ENCODE results near the gene TCF7L2.

Gene TCF7L2

DNA sequence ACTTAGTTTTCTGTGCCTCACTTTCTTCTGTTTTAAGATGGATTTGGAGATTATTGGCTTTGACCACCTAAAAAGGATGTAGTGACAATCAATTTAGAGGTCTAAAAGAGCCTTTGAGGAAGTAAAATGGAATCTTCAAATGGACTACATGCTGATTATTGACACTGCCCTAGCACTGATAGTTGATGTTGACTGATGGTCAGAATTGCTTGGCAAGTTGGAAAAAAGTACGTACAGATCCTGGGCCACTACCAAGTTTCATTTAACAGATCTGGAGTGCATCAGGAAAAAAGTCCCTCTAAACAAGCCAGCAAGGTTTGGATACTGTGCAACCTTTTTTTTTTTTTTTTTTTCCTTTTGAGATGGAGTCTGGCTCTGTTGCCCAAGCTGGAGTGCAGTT is 81.1 kb downstream of the TCF7L2 start:
- H3K27ac ChIP-seq (ENCODE audit: low read length): no peak overlapping the region
- no peaks in the 10 kb centered on the region for H3K9me3 ChIP-seq (ENCODE audit: insufficient read depth, low read length)
- H3K27me3 ChIP-seq (ENCODE audit: low read depth, low read length): 0 out of 2 replicates have a peak, but pooled peaks cover 9% of the 10 kb centered on the region
- no peak overlapping the region for H3K4me3 ChIP-seq (ENCODE audit: low read length)
- no peak overlapping the region for H2AFZ ChIP-seq (ENCODE audit: low read depth, low read length)
- H3K4me2 ChIP-seq (ENCODE audit: low read length): no peak overlapping the region
- no peak overlapping the region for H3K9ac ChIP-seq (ENCODE audit: low read length)
- no peaks in the 10 kb centered on the region for H3K4me1 ChIP-seq (ENCODE audit: low read length)
- no peaks in the 10 kb centered on the region for H3K79me2 ChIP-seq (ENCODE audit: low read length)
- no peak for TF ChIP-seq EZH2phosphoT487 (IDR thresholded peaks at IDR 0.05; ENCODE audit: low read depth)
- TF ChIP-seq, protein P1, sequence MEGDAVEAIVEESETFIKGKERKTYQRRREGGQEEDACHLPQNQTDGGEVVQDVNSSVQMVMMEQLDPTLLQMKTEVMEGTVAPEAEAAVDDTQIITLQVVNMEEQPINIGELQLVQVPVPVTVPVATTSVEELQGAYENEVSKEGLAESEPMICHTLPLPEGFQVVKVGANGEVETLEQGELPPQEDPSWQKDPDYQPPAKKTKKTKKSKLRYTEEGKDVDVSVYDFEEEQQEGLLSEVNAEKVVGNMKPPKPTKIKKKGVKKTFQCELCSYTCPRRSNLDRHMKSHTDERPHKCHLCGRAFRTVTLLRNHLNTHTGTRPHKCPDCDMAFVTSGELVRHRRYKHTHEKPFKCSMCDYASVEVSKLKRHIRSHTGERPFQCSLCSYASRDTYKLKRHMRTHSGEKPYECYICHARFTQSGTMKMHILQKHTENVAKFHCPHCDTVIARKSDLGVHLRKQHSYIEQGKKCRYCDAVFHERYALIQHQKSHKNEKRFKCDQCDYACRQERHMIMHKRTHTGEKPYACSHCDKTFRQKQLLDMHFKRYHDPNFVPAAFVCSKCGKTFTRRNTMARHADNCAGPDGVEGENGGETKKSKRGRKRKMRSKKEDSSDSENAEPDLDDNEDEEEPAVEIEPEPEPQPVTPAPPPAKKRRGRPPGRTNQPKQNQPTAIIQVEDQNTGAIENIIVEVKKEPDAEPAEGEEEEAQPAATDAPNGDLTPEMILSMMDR (IDR thresholded peaks at IDR 0.05; ENCODE audit: low read depth, low read length): no peak
- H3K36me3 ChIP-seq (replicated peaks; ENCODE audit: low read depth, low read length): no peaks in the 10 kb centered on the region
- H4K20me1 ChIP-seq (ENCODE audit: insufficient read depth, low read length): no peaks in the 10 kb centered on the region

DNA sequence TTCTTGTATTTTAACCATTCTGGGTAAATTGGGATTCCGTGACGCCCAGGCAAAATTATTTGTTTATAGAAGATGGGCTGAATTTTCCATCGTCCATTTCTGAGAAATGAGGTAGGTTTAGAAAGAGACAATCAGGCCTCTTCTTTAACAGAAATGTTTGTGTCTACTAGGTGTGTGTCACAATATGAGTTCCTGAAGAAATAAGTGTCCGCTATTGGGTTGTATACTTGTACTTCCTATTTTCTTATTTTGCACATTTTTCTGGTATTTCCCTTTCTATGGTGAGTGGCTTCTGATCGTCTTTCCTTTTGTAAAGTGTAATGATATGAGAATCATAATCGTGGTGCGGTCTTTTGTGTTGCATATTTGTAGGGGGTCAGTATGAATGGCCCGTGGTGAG is 83.9 kb downstream of the TCF7L2 start:
- no peaks in the 10 kb centered on the region for H4K20me1 ChIP-seq (ENCODE audit: insufficient read depth, low read length)

DNA sequence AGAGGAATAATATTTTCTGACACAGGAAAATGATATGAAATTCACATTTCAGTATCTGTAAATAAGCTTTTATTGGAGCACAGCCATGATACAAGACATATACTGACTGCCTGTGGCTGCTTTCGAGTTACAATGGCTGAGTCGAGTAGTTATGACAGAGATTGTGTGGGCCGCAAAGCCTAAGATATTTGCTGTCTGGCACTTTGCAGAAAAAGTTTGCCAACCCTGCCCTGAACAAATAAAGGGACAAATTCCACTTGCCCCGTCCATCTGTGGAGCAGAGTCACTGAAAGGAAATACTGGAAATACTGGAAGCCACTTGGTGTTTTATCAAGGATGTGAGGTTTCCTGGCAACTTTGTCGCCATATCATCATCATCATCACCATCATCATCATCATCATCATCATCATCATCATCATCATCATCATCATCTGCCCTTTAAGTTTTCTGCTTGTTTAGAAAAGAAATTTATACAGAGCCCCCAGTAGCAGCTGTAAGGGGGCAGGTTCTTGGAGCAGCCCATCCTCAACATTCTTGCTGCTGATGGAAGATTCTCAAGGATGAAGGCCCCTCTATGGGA is 85.8 kb downstream of the TCF7L2 start:
- Histone ChIP-seq H3K27ac (ENCODE audit: low read length) (no peak overlapping the region), H3K4me3 (ENCODE audit: low read length) (no peak overlapping the region), H4K20me1 (ENCODE audit: insufficient read depth, low read length) (no peaks in the 10 kb centered on the region), H3K79me2 (ENCODE audit: low read length) (no peaks in the 10 kb centered on the region), H3K9ac (ENCODE audit: low read length) (no peak overlapping the region), H3K9me3 (ENCODE audit: insufficient read depth, low read length) (no peaks in the 10 kb centered on the region), H3K27me3 (ENCODE audit: low read depth, low read length) (peaks cover 7% of the 10 kb centered on the region; the same call in 1 of the 2 replicates), H3K36me3 (replicated peaks; ENCODE audit: low read depth, low read length) (no peaks in the 10 kb centered on the region), H3K4me1 (ENCODE audit: low read length) (no peaks in the 10 kb centered on the region), H3K4me2 (ENCODE audit: low read length) (no peak overlapping the region), H2AFZ (ENCODE audit: low read depth, low read length) (no peak overlapping the region)
- TF ChIP-seq EZH2phosphoT487 (IDR thresholded peaks at IDR 0.05; ENCODE audit: low read depth): no peak
- TF ChIP-seq, protein P1 (IDR thresholded peaks at IDR 0.05; ENCODE audit: low read depth, low read length): no peak

More for the DNA sequence above, 83.9 kb downstream of the TCF7L2 start:
- H3K4me1 ChIP-seq (ENCODE audit: low read length): no peaks in the 10 kb centered on the region
- H3K36me3 ChIP-seq (replicated peaks; ENCODE audit: low read depth, low read length): no peaks in the 10 kb centered on the region
- no peak overlapping the region for H3K9ac ChIP-seq (ENCODE audit: low read length)
- no peak overlapping the region for H2AFZ ChIP-seq (ENCODE audit: low read depth, low read length)
- no peak overlapping the region for H3K4me2 ChIP-seq (ENCODE audit: low read length)
- H3K79me2 ChIP-seq (ENCODE audit: low read length): no peaks in the 10 kb centered on the region
- no peak for TF ChIP-seq EZH2phosphoT487 (IDR thresholded peaks at IDR 0.05; ENCODE audit: low read depth)
- TF ChIP-seq, protein P1 (IDR thresholded peaks at IDR 0.05; ENCODE audit: low read depth, low read length): no peak
- no peak overlapping the region for H3K4me3 ChIP-seq (ENCODE audit: low read length)
- peaks cover 7% of the 10 kb centered on the region; the same call in 1 of the 2 replicates for H3K27me3 ChIP-seq (ENCODE audit: low read depth, low read length)
- no peak overlapping the region for H3K27ac ChIP-seq (ENCODE audit: low read length)
- no peaks in the 10 kb centered on the region for H3K9me3 ChIP-seq (ENCODE audit: insufficient read depth, low read length)

DNA sequence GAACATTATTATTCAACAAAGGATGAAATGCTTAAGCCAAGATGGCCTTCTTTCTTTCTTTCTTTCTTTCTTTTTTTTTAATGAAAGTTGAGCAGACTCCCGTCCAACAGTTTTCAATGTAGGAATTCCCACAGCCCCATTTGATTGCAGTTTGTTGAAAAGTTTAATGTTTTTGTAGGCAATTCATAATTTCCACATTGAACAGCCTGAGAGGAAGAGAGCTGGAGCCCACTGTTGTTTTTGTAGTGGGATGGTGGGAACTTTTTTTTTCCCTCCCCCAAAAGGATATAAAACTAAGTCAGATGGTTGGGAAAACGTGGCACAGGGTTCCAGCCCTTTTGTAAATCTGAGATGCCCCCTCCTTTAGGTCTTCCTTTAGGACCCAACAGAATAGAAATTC is 86.6 kb downstream of the TCF7L2 start:
- Histone ChIP-seq H3K4me1 (ENCODE audit: low read length) (no peaks in the 10 kb centered on the region), H4K20me1 (ENCODE audit: insufficient read depth, low read length) (no peaks in the 10 kb centered on the region), H3K4me2 (ENCODE audit: low read length) (no peak overlapping the region), H3K36me3 (replicated peaks; ENCODE audit: low read depth, low read length) (no peaks in the 10 kb centered on the region), H3K4me3 (ENCODE audit: low read length) (no peak overlapping the region), H2AFZ (ENCODE audit: low read depth, low read length) (no peak overlapping the region), H3K27ac (ENCODE audit: low read length) (no peak overlapping the region), H3K79me2 (ENCODE audit: low read length) (no peaks in the 10 kb centered on the region), H3K27me3 (ENCODE audit: low read depth, low read length) (peaks cover 7% of the 10 kb centered on the region; the same call in 1 of the 2 replicates), H3K9me3 (ENCODE audit: insufficient read depth, low read length) (no peaks in the 10 kb centered on the region), H3K9ac (ENCODE audit: low read length) (no peak overlapping the region)
- no peak for TF ChIP-seq EZH2phosphoT487 (IDR thresholded peaks at IDR 0.05; ENCODE audit: low read depth)
- TF ChIP-seq, protein P1 (IDR thresholded peaks at IDR 0.05; ENCODE audit: low read depth, low read length): no peak

All from OCI-LY3 (cell line).